Measurements from ENCODE around the gene CACNA2D3. TPM values are rescaled to one million over a fixed set of nuclear protein-coding genes. Genes with fewer than 3 reads are reported as not detected.

The CACNA2D3 gene
- total and polyA plus RNA-seq, 4 donors: 0.06 to 0.37 (median 0.08) TPM; not detected in 1

DNA sequence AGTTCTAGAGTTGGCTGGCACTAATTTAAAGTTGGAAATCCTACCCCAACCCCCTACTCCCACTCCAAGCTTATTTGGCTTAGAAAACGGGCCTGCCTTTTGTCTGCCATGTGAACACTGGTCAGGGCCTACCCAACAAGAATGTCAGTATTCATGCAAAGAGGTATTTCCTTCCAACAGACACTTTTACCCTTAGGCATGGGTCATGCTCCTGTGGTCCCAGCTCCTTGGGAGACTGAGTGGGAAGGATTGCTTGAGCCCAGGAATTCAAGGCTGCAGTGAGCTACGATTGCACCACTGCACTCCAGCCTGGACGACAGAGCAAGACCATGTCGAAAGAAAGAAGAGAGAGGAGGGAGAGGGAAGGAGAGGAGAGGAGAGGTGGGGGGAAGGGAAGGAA is 943.0 kb downstream of the CACNA2D3 start:
- no peak overlapping the region for H3K4me3 ChIP-seq (ENCODE audit: low read depth in 1 of 3, low read length in 3 of 3)
- H3K4me1 ChIP-seq (ENCODE audit: control insufficient read depth in 4 of 4, insufficient read depth in 4 of 4, low read length in 3 of 4): no peaks in the 10 kb centered on the region
- H3K27ac ChIP-seq (ENCODE audit: low read depth in 1 of 2, low read length in 2 of 2): no peak overlapping the region
- no peak overlapping the region for H3K9ac ChIP-seq (ENCODE audit: low read depth in 1 of 2, low read length in 2 of 2)
- no peak for TF ChIP-seq RXRA (IDR thresholded peaks at IDR 0.05)
- TF ChIP-seq EGR1 (IDR thresholded peaks at IDR 0.05; ENCODE audit: low read depth in 2 of 2): no peak
- TF ChIP-seq GABPA (IDR thresholded peaks at IDR 0.05 in 1 of 2, conservative IDR thresholded peaks at IDR 0.05 in 1 of 2): no peak
- TF ChIP-seq, protein P1, sequence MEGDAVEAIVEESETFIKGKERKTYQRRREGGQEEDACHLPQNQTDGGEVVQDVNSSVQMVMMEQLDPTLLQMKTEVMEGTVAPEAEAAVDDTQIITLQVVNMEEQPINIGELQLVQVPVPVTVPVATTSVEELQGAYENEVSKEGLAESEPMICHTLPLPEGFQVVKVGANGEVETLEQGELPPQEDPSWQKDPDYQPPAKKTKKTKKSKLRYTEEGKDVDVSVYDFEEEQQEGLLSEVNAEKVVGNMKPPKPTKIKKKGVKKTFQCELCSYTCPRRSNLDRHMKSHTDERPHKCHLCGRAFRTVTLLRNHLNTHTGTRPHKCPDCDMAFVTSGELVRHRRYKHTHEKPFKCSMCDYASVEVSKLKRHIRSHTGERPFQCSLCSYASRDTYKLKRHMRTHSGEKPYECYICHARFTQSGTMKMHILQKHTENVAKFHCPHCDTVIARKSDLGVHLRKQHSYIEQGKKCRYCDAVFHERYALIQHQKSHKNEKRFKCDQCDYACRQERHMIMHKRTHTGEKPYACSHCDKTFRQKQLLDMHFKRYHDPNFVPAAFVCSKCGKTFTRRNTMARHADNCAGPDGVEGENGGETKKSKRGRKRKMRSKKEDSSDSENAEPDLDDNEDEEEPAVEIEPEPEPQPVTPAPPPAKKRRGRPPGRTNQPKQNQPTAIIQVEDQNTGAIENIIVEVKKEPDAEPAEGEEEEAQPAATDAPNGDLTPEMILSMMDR (IDR thresholded peaks at IDR 0.05; ENCODE audit: low read depth, low read length, missing input control): no peak
- TF ChIP-seq TAF1 (conservative IDR thresholded peaks at IDR 0.05): no peak
- TF ChIP-seq RAD21 (IDR thresholded peaks at IDR 0.05): no peak
- no peak for TF ChIP-seq JUND (IDR thresholded peaks at IDR 0.05)
- TF ChIP-seq, protein P2, sequence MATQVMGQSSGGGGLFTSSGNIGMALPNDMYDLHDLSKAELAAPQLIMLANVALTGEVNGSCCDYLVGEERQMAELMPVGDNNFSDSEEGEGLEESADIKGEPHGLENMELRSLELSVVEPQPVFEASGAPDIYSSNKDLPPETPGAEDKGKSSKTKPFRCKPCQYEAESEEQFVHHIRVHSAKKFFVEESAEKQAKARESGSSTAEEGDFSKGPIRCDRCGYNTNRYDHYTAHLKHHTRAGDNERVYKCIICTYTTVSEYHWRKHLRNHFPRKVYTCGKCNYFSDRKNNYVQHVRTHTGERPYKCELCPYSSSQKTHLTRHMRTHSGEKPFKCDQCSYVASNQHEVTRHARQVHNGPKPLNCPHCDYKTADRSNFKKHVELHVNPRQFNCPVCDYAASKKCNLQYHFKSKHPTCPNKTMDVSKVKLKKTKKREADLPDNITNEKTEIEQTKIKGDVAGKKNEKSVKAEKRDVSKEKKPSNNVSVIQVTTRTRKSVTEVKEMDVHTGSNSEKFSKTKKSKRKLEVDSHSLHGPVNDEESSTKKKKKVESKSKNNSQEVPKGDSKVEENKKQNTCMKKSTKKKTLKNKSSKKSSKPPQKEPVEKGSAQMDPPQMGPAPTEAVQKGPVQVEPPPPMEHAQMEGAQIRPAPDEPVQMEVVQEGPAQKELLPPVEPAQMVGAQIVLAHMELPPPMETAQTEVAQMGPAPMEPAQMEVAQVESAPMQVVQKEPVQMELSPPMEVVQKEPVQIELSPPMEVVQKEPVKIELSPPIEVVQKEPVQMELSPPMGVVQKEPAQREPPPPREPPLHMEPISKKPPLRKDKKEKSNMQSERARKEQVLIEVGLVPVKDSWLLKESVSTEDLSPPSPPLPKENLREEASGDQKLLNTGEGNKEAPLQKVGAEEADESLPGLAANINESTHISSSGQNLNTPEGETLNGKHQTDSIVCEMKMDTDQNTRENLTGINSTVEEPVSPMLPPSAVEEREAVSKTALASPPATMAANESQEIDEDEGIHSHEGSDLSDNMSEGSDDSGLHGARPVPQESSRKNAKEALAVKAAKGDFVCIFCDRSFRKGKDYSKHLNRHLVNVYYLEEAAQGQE (IDR thresholded peaks at IDR 0.05): no peak
- TF ChIP-seq, protein P3, sequence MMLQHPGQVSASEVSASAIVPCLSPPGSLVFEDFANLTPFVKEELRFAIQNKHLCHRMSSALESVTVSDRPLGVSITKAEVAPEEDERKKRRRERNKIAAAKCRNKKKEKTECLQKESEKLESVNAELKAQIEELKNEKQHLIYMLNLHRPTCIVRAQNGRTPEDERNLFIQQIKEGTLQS (IDR thresholded peaks at IDR 0.05): no peak
- TF ChIP-seq YY1 (IDR thresholded peaks at IDR 0.05): no peak
- no peak for TF ChIP-seq SP1 (IDR thresholded peaks at IDR 0.05)
- no peak for TF ChIP-seq HNF4A (conservative IDR thresholded peaks at IDR 0.05)
- no peak for TF ChIP-seq HNF4G (IDR thresholded peaks at IDR 0.05)
- no peak for DNase-seq (ENCODE audit: low spot score)
- no peaks in the 10 kb centered on the region for H3K27me3 ChIP-seq (ENCODE audit: control insufficient read depth in 4 of 4, insufficient read depth in 4 of 4, low read length in 3 of 4)
- 90% methylated on average over 4 of the region's 4 CpGs for WGBS
- H3K36me3 ChIP-seq (ENCODE audit: control insufficient read depth in 4 of 4, insufficient read depth in 3 of 4, low read depth in 1 of 4, low read length in 3 of 4): no peaks in the 10 kb centered on the region
- no peaks in the 10 kb centered on the region for H3K9me3 ChIP-seq (ENCODE audit: control insufficient read depth in 4 of 4, low read length in 3 of 4)

DNA sequence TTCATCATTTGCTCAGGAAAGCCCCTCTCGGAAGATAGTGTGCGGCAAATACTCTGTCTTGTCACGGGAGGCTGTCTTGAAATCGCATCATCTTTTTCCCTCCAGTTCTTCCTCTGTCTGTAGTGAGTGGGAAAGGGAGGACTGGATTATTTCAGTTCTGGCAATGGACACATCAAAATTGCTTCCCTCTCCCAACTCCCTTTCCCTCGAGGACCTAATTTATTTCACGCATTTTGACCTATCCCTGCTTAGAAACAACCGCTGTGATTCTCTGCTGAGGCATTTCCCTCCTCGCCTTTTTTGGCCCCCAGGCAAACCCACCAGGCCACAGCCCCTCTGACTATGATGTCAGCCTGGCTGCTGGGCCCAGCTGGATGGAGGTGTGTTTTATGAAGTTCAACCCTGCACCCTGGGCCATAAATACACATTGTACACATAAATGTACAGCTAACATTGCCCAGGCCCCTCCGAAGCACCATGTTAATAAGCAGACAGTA is 944.2 kb downstream of the CACNA2D3 start:
- H3K27me3 ChIP-seq (ENCODE audit: control insufficient read depth in 4 of 4, insufficient read depth in 4 of 4, low read length in 3 of 4): no peaks in the 10 kb centered on the region
- H3K4me3 ChIP-seq (ENCODE audit: low read depth in 1 of 3, low read length in 3 of 3): no peak overlapping the region
- TF ChIP-seq FOXA1 (IDR thresholded peaks at IDR 0.05) (no peak), TAF1 (conservative IDR thresholded peaks at IDR 0.05) (no peak), RXRA (IDR thresholded peaks at IDR 0.05) (no peak), SP1 (IDR thresholded peaks at IDR 0.05) (no peak), HNF4A (conservative IDR thresholded peaks at IDR 0.05) (no peak), GABPA (IDR thresholded peaks at IDR 0.05 in 1 of 2, conservative IDR thresholded peaks at IDR 0.05 in 1 of 2) (no peak), NR2F2 (IDR thresholded peaks at IDR 0.05) (no peak), EGR1 (IDR thresholded peaks at IDR 0.05; ENCODE audit: low read depth in 2 of 2) (no peak)
- TF ChIP-seq, protein P3 (IDR thresholded peaks at IDR 0.05): no peak
- TF ChIP-seq, protein P2 (IDR thresholded peaks at IDR 0.05): no peak
- TF ChIP-seq, protein P4, sequence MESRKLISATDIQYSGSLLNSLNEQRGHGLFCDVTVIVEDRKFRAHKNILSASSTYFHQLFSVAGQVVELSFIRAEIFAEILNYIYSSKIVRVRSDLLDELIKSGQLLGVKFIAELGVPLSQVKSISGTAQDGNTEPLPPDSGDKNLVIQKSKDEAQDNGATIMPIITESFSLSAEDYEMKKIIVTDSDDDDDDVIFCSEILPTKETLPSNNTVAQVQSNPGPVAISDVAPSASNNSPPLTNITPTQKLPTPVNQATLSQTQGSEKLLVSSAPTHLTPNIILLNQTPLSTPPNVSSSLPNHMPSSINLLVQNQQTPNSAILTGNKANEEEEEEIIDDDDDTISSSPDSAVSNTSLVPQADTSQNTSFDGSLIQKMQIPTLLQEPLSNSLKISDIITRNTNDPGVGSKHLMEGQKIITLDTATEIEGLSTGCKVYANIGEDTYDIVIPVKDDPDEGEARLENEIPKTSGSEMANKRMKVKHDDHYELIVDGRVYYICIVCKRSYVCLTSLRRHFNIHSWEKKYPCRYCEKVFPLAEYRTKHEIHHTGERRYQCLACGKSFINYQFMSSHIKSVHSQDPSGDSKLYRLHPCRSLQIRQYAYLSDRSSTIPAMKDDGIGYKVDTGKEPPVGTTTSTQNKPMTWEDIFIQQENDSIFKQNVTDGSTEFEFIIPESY (IDR thresholded peaks at IDR 0.05): no peak
- no peaks in the 10 kb centered on the region for H3K4me1 ChIP-seq (ENCODE audit: control insufficient read depth in 4 of 4, insufficient read depth in 4 of 4, low read length in 3 of 4)
- no peaks in the 10 kb centered on the region for H3K9me3 ChIP-seq (ENCODE audit: control insufficient read depth in 4 of 4, low read length in 3 of 4)
- 89% methylated on average over 9 of the region's 9 CpGs for WGBS
- no peaks in the 10 kb centered on the region for H3K36me3 ChIP-seq (ENCODE audit: control insufficient read depth in 4 of 4, insufficient read depth in 3 of 4, low read depth in 1 of 4, low read length in 3 of 4)
- no peak overlapping the region for H3K9ac ChIP-seq (ENCODE audit: low read depth in 1 of 2, low read length in 2 of 2)
- DNase-seq (ENCODE audit: low spot score): no peak
- no peak overlapping the region for H3K27ac ChIP-seq (ENCODE audit: low read depth in 1 of 2, low read length in 2 of 2)
